ENCODE results near the gene BHLHA15.

The BHLHA15 gene

GRCh38 chr7:98175260-98175940 lies 35.8 kb upstream of the BHLHA15 start:
- H3K9me3 ChIP-seq (ENCODE audit: control insufficient read depth, insufficient read depth, low read length): no peaks in the 10 kb centered on the region
- H3K36me3 ChIP-seq (ENCODE audit: insufficient read depth, low read length): peaks cover 3% of the 10 kb centered on the region
- peaks cover 5% of the 10 kb centered on the region for H3K4me1 ChIP-seq (ENCODE audit: insufficient read depth, low read length)
- H3K9ac ChIP-seq (ENCODE audit: low read depth, low read length): no peak overlapping the region

- H3K4me1 ChIP-seq (ENCODE audit: insufficient read depth, low read length): peaks cover 9% of the 10 kb centered on the region
- H3K9me3 ChIP-seq (ENCODE audit: control insufficient read depth, insufficient read depth, low read length): no peaks in the 10 kb centered on the region
- H3K9ac ChIP-seq (ENCODE audit: low read depth, low read length): no peak overlapping the region
- peaks cover 3% of the 10 kb centered on the region; the same call in 1 of the 2 replicates for H3K36me3 ChIP-seq (ENCODE audit: insufficient read depth, low read length)
These were observed 33.7 kb upstream of the BHLHA15 start for GRCh38 chr7:98177553-98177952.

- Histone ChIP-seq H3K9me3 (ENCODE audit: control insufficient read depth, insufficient read depth, low read length) (no peaks in the 10 kb centered on the region), H3K9ac (ENCODE audit: low read depth, low read length) (no peak overlapping the region), H3K4me1 (ENCODE audit: insufficient read depth, low read length) (peaks cover 14% of the 10 kb centered on the region), H3K36me3 (ENCODE audit: insufficient read depth, low read length) (peaks cover 3% of the 10 kb centered on the region; the same call in 1 of the 2 replicates)
These were observed 32.9 kb upstream of the BHLHA15 start for GRCh38 chr7:98178321-98178720.

GRCh38 chr7:98178762-98179490 lies 32.3 kb upstream of the BHLHA15 start:
- no peaks in the 10 kb centered on the region for H3K9me3 ChIP-seq (ENCODE audit: control insufficient read depth, insufficient read depth, low read length)
- H3K4me1 ChIP-seq (ENCODE audit: insufficient read depth, low read length): peaks cover 14% of the 10 kb centered on the region
- H3K9ac ChIP-seq (ENCODE audit: low read depth, low read length): no peak overlapping the region
- peaks cover 3% of the 10 kb centered on the region; the same call in 1 of the 2 replicates for H3K36me3 ChIP-seq (ENCODE audit: insufficient read depth, low read length)

GRCh38 chr7:98180751-98181150 lies 30.5 kb upstream of the BHLHA15 start:
- Histone ChIP-seq H3K4me1 (ENCODE audit: insufficient read depth, low read length) (peaks cover 14% of the 10 kb centered on the region), H3K9ac (ENCODE audit: low read depth, low read length) (no peak overlapping the region), H3K36me3 (ENCODE audit: insufficient read depth, low read length) (peaks cover 3% of the 10 kb centered on the region; the same call in 1 of the 2 replicates), H3K9me3 (ENCODE audit: control insufficient read depth, insufficient read depth, low read length) (no peaks in the 10 kb centered on the region)

GRCh38 chr7:98185101-98185500 lies 26.1 kb upstream of the BHLHA15 start:
- no peaks in the 10 kb centered on the region for H3K36me3 ChIP-seq (ENCODE audit: insufficient read depth, low read length)
- no peaks in the 10 kb centered on the region for H3K9me3 ChIP-seq (ENCODE audit: control insufficient read depth, insufficient read depth, low read length)
- H3K9ac ChIP-seq (ENCODE audit: low read depth, low read length): no peak overlapping the region
- peaks cover 9% of the 10 kb centered on the region; the same call in 1 of the 2 replicates for H3K4me1 ChIP-seq (ENCODE audit: insufficient read depth, low read length)

- H3K9ac ChIP-seq (ENCODE audit: low read depth, low read length): no peak overlapping the region
- H3K9me3 ChIP-seq (ENCODE audit: control insufficient read depth, insufficient read depth, low read length): no peaks in the 10 kb centered on the region
- peaks cover 9% of the 10 kb centered on the region; the same call in 1 of the 2 replicates for H3K4me1 ChIP-seq (ENCODE audit: insufficient read depth, low read length)
- H3K36me3 ChIP-seq (ENCODE audit: insufficient read depth, low read length): no peaks in the 10 kb centered on the region
These were observed 24.6 kb upstream of the BHLHA15 start for GRCh38 chr7:98186452-98187137.

GRCh38 chr7:98187138-98187502 lies 24.1 kb upstream of the BHLHA15 start:
- Histone ChIP-seq H3K36me3 (ENCODE audit: insufficient read depth, low read length) (no peaks in the 10 kb centered on the region), H3K9me3 (ENCODE audit: control insufficient read depth, insufficient read depth, low read length) (no peaks in the 10 kb centered on the region), H3K4me1 (ENCODE audit: insufficient read depth, low read length) (peaks cover 9% of the 10 kb centered on the region; the same call in 1 of the 2 replicates), H3K9ac (ENCODE audit: low read depth, low read length) (no peak overlapping the region)

- Histone ChIP-seq H3K9me3 (ENCODE audit: control insufficient read depth, insufficient read depth, low read length) (no peaks in the 10 kb centered on the region), H3K9ac (ENCODE audit: low read depth, low read length) (no peak overlapping the region), H3K4me1 (ENCODE audit: insufficient read depth, low read length) (no peaks in the 10 kb centered on the region), H3K36me3 (ENCODE audit: insufficient read depth, low read length) (0 out of 2 replicates have a peak, but pooled peaks cover 6% of the 10 kb centered on the region)
These were observed 21.7 kb upstream of the BHLHA15 start for GRCh38 chr7:98189559-98189958.

- 0 out of 2 replicates have a peak, but pooled peaks cover 9% of the 10 kb centered on the region for H3K36me3 ChIP-seq (ENCODE audit: insufficient read depth, low read length)
- H3K9me3 ChIP-seq (ENCODE audit: control insufficient read depth, insufficient read depth, low read length): no peaks in the 10 kb centered on the region
These were observed 19.4 kb upstream of the BHLHA15 start for GRCh38 chr7:98191668-98192431.

GRCh38 chr7:98192781-98193457 lies 18.3 kb upstream of the BHLHA15 start:
- Histone ChIP-seq H3K36me3 (ENCODE audit: insufficient read depth, low read length) (0 out of 2 replicates have a peak, but pooled peaks cover 9% of the 10 kb centered on the region), H3K4me1 (ENCODE audit: insufficient read depth, low read length) (no peaks in the 10 kb centered on the region), H3K9ac (ENCODE audit: low read depth, low read length) (no peak overlapping the region), H3K9me3 (ENCODE audit: control insufficient read depth, insufficient read depth, low read length) (no peaks in the 10 kb centered on the region)

More at GRCh38 chr7:98191668-98192431, 19.4 kb upstream of the BHLHA15 start:
- Histone ChIP-seq H3K9ac (ENCODE audit: low read depth, low read length) (no peak overlapping the region), H3K4me1 (ENCODE audit: insufficient read depth, low read length) (no peaks in the 10 kb centered on the region)

GRCh38 chr7:98193474-98194180 lies 17.6 kb upstream of the BHLHA15 start:
- H3K36me3 ChIP-seq (ENCODE audit: insufficient read depth, low read length): 0 out of 2 replicates have a peak, but pooled peaks cover 9% of the 10 kb centered on the region
- no peak overlapping the region for H3K9ac ChIP-seq (ENCODE audit: low read depth, low read length)
- no peaks in the 10 kb centered on the region for H3K4me1 ChIP-seq (ENCODE audit: insufficient read depth, low read length)
- no peaks in the 10 kb centered on the region for H3K9me3 ChIP-seq (ENCODE audit: control insufficient read depth, insufficient read depth, low read length)

- Histone ChIP-seq H3K9ac (ENCODE audit: low read depth, low read length) (no peak overlapping the region), H3K9me3 (ENCODE audit: control insufficient read depth, insufficient read depth, low read length) (no peaks in the 10 kb centered on the region), H3K36me3 (ENCODE audit: insufficient read depth, low read length) (0 out of 2 replicates have a peak, but pooled peaks cover 9% of the 10 kb centered on the region), H3K4me1 (ENCODE audit: insufficient read depth, low read length) (no peaks in the 10 kb centered on the region)
These were observed 17.1 kb upstream of the BHLHA15 start for GRCh38 chr7:98194186-98194585.

All from ES-I3 (cell line).